GDM1 (cell line): ENCODE data around the gene ENOX1.

ENCODE experiments used
- DNase-seq: peaks from one replicate; lab custom pipeline; 2025; lab: John Stamatoyannopoulos, UW

Gene ENOX1

GRCh38 chr13:43546251-43546650 is 240.5 kb downstream of the ENOX1 start:
- DNase-seq, result no peak

DNA sequence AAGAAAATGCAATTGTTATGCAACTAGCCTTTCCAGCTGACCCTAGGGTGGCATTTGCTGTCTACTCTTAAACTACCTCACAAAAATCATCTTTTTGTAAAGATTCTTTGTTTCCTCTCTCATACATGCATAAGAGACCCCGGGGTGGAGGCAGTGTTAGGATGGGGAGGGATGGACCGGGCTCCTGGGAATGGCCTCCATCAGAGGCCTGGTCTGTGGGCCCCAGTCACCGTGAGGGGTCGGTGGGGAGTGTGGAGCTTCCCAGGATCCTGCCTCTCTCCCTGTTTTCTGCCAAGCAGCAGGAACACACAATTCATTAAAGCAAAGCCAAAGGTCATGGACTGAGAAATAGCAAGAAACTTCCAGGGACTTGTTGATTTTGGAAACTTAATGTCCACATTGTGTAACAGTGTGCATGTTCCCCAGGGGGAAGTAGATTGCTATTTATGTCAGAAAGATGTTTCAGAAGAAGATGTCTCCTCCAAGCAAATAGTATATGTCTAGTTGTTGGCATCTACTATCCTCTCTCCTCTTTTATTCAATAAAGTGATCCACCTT is 241.4 kb downstream of the ENOX1 start:
- DNase-seq, result no peak

- no peak for DNase-seq
Measured at GRCh38 chr13:43544631-43545030, 242.1 kb downstream of the ENOX1 start.

- DNase-seq, result no peak
Measured at GRCh38 chr13:43544011-43544410, 242.8 kb downstream of the ENOX1 start.

- DNase-seq, result no peak
Measured at GRCh38 chr13:43543331-43543730, 243.4 kb downstream of the ENOX1 start.

GRCh38 chr13:43537124-43537523 is 249.6 kb downstream of the ENOX1 start:
- DNase-seq, result no peak

DNA sequence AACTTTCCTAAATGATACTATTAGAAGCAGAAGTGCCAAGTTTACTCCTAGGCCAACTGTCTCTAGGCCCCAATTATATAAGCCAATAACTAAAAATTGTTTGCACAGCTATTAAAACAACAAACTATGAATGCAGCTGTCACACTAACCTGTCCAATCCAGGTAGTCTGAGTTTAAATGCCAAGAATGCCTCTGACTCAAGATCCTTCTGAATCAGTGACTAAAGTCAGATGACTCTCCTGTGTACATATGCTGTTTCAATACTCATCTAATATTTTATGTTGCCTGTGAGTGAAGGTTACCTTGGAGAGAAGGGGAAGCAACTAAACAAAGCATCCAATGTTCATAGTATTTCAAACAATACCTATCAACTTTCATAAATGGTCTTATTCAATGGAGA is 257.0 kb downstream of the ENOX1 start:
- no peak for DNase-seq

- no peak for DNase-seq
Measured at GRCh38 chr13:43528992-43529391, 257.8 kb downstream of the ENOX1 start.

DNA sequence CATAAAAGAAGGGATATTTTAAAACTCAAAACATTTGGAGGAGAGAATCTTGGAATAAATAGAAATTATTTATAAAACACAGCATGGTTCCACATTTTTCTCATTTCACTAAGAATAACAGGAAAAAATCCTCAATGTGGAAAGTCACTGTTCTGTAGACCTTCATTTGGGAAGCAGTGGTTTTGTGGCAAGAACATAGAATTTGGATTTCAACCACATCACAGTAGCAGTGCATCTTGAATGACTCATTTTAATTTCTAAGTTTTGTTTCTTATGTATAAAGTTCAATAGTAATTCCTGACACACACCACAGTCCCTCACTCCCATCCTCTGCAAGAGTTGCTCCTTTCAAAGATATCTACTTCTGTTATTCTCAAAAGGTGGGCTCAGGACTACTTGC is 264.0 kb downstream of the ENOX1 start:
- DNase-seq, result no peak

GRCh38 chr13:43520351-43520750 is 266.4 kb downstream of the ENOX1 start:
- DNase-seq, result no peak

DNA sequence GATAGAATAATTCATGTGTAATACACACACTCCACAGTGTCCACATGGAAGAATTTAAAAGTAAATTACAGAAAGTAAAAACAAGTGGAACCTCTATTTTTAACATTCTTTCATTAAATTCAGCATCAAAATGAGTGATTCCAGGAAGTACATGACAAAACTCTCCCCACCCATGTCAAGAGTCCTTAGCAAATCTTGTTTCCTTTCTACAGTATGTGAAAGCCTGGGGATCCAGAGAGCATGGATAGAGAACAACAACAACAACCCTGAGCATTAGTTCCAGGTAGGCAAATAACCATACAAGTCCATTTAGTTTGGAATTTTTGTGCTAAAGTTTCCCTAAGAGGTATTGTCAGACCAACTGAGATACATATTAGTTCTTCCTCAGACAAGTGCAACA is 267.9 kb downstream of the ENOX1 start:
- DNase-seq, result no peak

DNA sequence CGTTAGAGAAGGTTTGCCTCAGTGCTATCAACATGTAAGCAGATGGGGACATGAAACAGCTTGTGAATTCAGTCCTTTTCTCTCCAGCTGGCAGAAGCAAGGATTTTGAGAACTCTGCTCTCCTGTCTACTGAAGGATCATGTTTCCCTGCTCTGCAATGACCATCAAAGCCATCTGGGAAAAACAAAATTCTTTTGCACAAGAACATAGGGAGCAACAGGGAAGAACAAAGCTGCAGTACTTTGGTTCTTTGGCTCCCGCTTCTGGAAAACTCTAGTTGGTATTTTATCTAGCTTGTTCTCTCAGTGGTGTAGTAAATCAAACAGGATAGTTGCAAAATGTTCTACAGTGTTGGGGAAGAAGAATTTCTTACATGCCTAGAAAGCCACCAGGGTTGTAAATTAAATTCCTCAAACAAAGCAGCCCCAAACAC is 270.4 kb downstream of the ENOX1 start:
- DNase-seq, result no peak

DNA sequence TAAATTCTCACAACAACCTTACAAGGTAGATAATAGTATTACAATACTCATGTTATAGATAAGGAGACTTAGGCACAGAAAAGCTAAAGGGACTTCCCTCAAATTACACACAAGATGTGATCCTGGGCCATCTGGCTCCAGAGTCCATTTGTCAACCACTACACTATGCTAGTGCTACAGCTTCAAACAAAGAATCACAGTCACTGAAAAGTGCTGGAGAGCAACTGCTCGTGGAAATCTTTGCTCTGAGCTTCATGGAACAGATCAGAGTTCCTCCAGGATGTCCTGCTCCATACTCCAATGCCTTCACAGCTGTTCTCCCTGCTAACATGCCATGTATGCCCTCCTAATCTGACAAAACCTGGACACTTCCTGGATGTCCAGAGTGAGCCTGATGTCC is 271.2 kb downstream of the ENOX1 start:
- DNase-seq, result no peak

GRCh38 chr13:43514311-43514710 is 272.5 kb downstream of the ENOX1 start:
- no peak for DNase-seq

DNA sequence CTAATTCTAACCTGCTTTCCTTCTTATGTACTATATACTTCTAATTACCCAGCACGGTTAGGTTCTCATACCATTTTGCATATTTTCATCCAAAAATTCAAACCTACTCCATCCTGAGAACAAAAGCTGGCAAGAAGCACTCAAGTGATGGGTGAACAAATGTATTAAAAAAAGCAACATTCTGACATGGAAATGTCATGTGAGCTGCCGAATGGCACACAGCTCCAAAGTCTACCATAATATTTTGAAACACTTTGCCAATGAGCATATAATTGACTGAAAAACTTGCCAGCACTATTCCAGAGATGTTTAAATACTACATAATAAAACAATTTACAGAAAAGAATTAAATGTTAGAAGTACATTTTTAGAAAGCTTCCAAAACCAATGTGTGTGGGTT is 274.6 kb downstream of the ENOX1 start:
- DNase-seq, result no peak

DNA sequence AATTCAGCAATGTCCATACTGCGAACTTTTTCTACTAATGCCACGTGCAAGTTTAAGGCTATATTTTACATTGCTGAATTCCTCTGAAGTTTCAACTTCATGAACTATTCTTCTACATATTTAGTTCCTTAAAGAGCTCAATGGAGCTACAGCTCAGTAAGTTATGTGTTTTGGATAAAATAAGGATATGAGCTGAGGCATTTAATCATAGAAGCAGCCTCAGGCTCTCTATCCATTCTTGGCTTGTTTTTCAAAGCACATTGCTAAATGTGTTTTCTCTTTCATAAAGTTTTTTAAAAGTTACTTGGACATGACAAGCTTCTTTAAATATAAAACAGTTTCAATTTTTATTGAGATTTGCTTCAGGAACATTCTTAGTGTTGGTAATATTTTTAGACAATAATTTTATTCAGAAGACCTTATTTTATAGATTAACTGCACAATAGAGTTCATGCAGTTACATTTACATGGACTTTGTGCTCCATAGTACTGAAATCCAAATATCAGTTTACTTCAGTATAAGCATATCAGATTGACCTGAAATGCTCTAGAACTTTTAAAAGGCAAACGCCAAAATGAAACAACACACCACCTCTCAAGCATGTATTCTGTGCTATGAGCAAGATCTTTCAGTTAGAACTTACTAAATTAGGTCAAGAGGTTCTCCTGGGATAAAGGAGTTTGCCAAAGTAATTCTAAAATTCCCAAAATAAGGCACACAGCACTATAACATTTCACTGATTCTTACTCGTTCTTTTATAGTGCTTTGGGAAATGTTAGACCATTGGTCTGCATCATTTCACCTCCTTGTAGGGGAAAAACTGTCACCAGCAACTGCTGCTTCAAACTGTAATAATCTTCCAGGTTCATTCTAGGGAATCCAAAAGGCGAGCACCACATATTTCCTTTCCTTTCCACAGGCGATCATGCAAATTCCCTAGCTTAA is 275.5 kb downstream of the ENOX1 start:
- DNase-seq, result no peak

GRCh38 chr13:43495732-43496131 is 291.0 kb downstream of the ENOX1 start:
- DNase-seq, result no peak

DNA sequence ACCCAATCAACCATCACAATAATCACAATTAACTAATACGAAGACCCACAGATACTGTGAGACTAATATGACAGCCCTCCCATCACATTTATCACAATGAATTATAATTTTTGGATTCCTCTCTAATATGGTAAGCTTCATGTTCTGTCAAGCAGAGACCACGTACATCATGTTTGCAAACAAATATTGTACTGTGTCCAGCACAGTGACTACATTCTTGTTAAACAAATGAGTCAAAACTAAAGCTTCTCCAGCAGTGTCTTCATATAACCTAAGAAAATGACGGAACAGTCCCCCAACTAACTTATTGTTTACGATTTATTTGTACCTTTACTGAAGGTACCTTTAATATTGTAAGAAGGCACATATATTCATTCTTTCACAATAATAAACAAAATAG is 292.6 kb downstream of the ENOX1 start:
- DNase-seq, result no peak

DNA sequence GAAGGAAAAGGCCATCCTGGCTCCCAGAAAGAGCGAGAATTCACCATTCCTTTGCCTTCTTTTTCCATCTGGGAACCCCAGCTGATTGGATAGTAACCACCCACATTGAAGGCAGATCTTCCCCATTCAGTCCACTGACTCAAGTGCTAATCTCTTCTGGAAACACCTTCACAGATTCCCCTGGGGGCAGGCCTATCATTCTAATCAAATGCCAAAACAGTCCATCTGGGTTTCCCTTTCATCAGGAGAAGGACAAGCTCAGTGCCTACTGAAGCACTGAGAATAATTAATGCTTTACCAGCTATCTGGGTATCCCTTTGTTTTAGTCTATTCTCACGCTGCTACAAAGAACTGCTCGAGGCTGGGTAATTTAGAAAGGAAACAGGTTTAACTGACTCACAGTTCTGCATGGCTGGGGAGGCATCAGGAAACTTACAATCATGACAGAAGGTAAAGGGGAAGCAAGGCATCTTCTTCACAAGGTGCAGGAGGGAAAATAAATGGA is 293.2 kb downstream of the ENOX1 start:
- no peak for DNase-seq

- DNase-seq, result no peak
Measured at GRCh38 chr13:43492745-43493144, 294.0 kb downstream of the ENOX1 start.

GRCh38 chr13:43492311-43492710 is 294.5 kb downstream of the ENOX1 start:
- no peak for DNase-seq

GRCh38 chr13:43489233-43489632 is 297.5 kb downstream of the ENOX1 start:
- DNase-seq, result no peak

GRCh38 chr13:43487885-43488284 is 298.9 kb downstream of the ENOX1 start:
- no peak for DNase-seq
